ENCODE data around the gene BAG1.
A peak's percentile ranks its signal among the peaks of the same experiment; 100 is the strongest.

BAG1 gene

GRCh38 chr9:33264473-33265177 is at the start of gene BAG1, which contains the start of gene CHMP5:
Gene BAG1 (minus strand): TSS chr9:33264708.
Gene CHMP5 (plus strand): TSS chr9:33265049. CDS start chr9:33265079, 30 bp downstream.
- DNase-seq: peak; percentile 100

GRCh38 chr9:33311953-33312352 is 47.4 kb upstream of the BAG1 start:
- no peak for DNase-seq

GRCh38 chr9:33310748-33311147 is 46.2 kb upstream of the BAG1 start:
- no peak for DNase-seq

- DNase-seq: no peak
These were observed 45.4 kb upstream of the BAG1 start for GRCh38 chr9:33309903-33310302.

GRCh38 chr9:33307067-33307466 is 42.6 kb upstream of the BAG1 start:
- no peak for DNase-seq

- DNase-seq: no peak
These were observed 41.5 kb upstream of the BAG1 start for GRCh38 chr9:33306037-33306436.

GRCh38 chr9:33304362-33304761 is 39.9 kb upstream of the BAG1 start:
- no peak for DNase-seq

GRCh38 chr9:33300546-33300945 is 36.0 kb upstream of the BAG1 start:
- DNase-seq: no peak

GRCh38 chr9:33297432-33297831 is 32.9 kb upstream of the BAG1 start:
- DNase-seq: no peak

GRCh38 chr9:33295571-33295970 is 31.1 kb upstream of the BAG1 start:
- no peak for DNase-seq

- DNase-seq: no peak
These were observed 30.3 kb upstream of the BAG1 start for GRCh38 chr9:33294670-33295432.

GRCh38 chr9:33293782-33294181 is 29.3 kb upstream of the BAG1 start:
- DNase-seq: no peak

- no peak for DNase-seq
These were observed 27.4 kb upstream of the BAG1 start for GRCh38 chr9:33291901-33292300.

- no peak for DNase-seq
These were observed 26.5 kb upstream of the BAG1 start for GRCh38 chr9:33291031-33291397.

- peak; percentile 98 for DNase-seq
These were observed 25.9 kb upstream of the BAG1 start, which contains the start of gene NFX1 for GRCh38 chr9:33290247-33291030. Gene NFX1 (plus strand): TSS chr9:33290516. CDS start chr9:33290573, 57 bp downstream.

- no peak for DNase-seq
These were observed 25.4 kb upstream of the BAG1 start for GRCh38 chr9:33289936-33290246.

- peak; percentile 7 for DNase-seq
These were observed 25.0 kb upstream of the BAG1 start for GRCh38 chr9:33289496-33289895.

- DNase-seq: no peak
These were observed 24.4 kb upstream of the BAG1 start for GRCh38 chr9:33288828-33289483.

- DNase-seq: no peak
These were observed 23.7 kb upstream of the BAG1 start for GRCh38 chr9:33288235-33288634.

- peak; percentile 42 for DNase-seq
These were observed 22.6 kb upstream of the BAG1 start for GRCh38 chr9:33287087-33287490.

- DNase-seq: no peak
These were observed 21.0 kb upstream of the BAG1 start for GRCh38 chr9:33285502-33285901.

GRCh38 chr9:33277484-33277883 is 13.0 kb upstream of the BAG1 start:
- DNase-seq: no peak

- DNase-seq: no peak
These were observed 9.4 kb upstream of the BAG1 start for GRCh38 chr9:33273972-33274328.

All from activated gamma-delta T cell treated with Interleukin-2 at 50 U/mL for 16 hours (primary cell).